ENCODE measurements around the gene NTNG2.
"Not testable (repeated sequence)": the region's sequence is repeated elsewhere in the genome, so short reads cannot be mapped to it uniquely, and the experiment has no call there.

Gene NTNG2

GRCh38 chr9:132161743-132162184 lies at the start of gene NTNG2:
Gene NTNG2 (plus strand): TSS chr9:132162058. CDS start chr9:132166832, 4,774 bp downstream.
- DNase-seq: no peak

- no peak for DNase-seq
These were observed 47.7 kb upstream of the NTNG2 start for GRCh38 chr9:132114102-132114707.

- no peak for DNase-seq
These were observed 45.3 kb upstream of the NTNG2 start for GRCh38 chr9:132116583-132116982.

- DNase-seq: no peak
These were observed 44.2 kb upstream of the NTNG2 start for GRCh38 chr9:132117694-132118093.

GRCh38 chr9:132121021-132121420 lies 40.8 kb upstream of the NTNG2 start:
- no peak for DNase-seq

GRCh38 chr9:132124800-132125199 lies 37.1 kb upstream of the NTNG2 start:
- DNase-seq: no peak

GRCh38 chr9:132125361-132125760 lies 36.5 kb upstream of the NTNG2 start:
- DNase-seq: peak; percentile 54

- DNase-seq: no peak
These were observed 35.7 kb upstream of the NTNG2 start for GRCh38 chr9:132125944-132126679.

GRCh38 chr9:132126680-132127236 lies 35.1 kb upstream of the NTNG2 start:
- DNase-seq: no peak

- no peak for DNase-seq
These were observed 33.8 kb upstream of the NTNG2 start for GRCh38 chr9:132127888-132128534.

- no peak for DNase-seq
These were observed 32.3 kb upstream of the NTNG2 start for GRCh38 chr9:132129535-132129934.

GRCh38 chr9:132134085-132134484 lies 27.8 kb upstream of the NTNG2 start:
- not testable (repeated sequence) for DNase-seq

- no peak for DNase-seq
These were observed 26.4 kb upstream of the NTNG2 start for GRCh38 chr9:132135456-132135855.

GRCh38 chr9:132136151-132136780 lies 25.6 kb upstream of the NTNG2 start:
- DNase-seq: no peak

- DNase-seq: peak; percentile 87
These were observed 20.4 kb upstream of the NTNG2 start for GRCh38 chr9:132141344-132141947.

- DNase-seq: peak; percentile 76
These were observed 19.8 kb upstream of the NTNG2 start for GRCh38 chr9:132141948-132142594.

- DNase-seq: no peak
These were observed 18.9 kb upstream of the NTNG2 start for GRCh38 chr9:132142924-132143323.

GRCh38 chr9:132143359-132143758 lies 18.5 kb upstream of the NTNG2 start:
- DNase-seq: no peak

GRCh38 chr9:132144708-132145365 lies 17.0 kb upstream of the NTNG2 start:
- no peak for DNase-seq

GRCh38 chr9:132146039-132146438 lies 15.8 kb upstream of the NTNG2 start:
- no peak for DNase-seq

- DNase-seq: no peak
These were observed 15.3 kb upstream of the NTNG2 start for GRCh38 chr9:132146575-132146974.

- no peak for DNase-seq
These were observed 14.5 kb upstream of the NTNG2 start for GRCh38 chr9:132147331-132147730.
